Tibial nerve (tissue), 4 donors: Measurements from ENCODE around the gene DRICH1. TPM values are rescaled to one million over a fixed set of nuclear protein-coding genes. Genes with fewer than 3 reads are reported as not detected.
"Not testable (repeated sequence)": the region's sequence is repeated elsewhere in the genome, so short reads cannot be mapped to it uniquely, and the experiment has no call there.

Experiments used
- DNase-seq, 2 donors: peaks; one replicate each; pipeline ENCODE4 v3.0.0-alpha.2; 2019; ENCODE audit warnings: low spot score in 2 of 2
- H3K27ac ChIP-seq, 4 donors: fragments of 200-600 bp; sonication (generic) in 3 of 4; one replicate each; pipeline ENCODE4 v1.5.1; 2017 to 2019; ENCODE audit warnings: mild to moderate bottlenecking in 1 of 4
- H3K27me3 ChIP-seq, 2 donors: fragments of 200-600 bp; sonication (generic) in 1 of 2; one replicate each; pipeline versions ENCODE4 v1.5.1 to v1.6.0; 2017 to 2019
- H3K36me3 ChIP-seq, 3 donors: fragments of 200-600 bp; sonication (generic); one replicate each; pipeline ENCODE4 v1.5.1; 2018 to 2019
- H3K4me1 ChIP-seq, 4 donors: fragments of 200-600 bp; sonication (generic) in 3 of 4; one replicate each; pipeline ENCODE4 v1.5.1; 2017 to 2019
- H3K4me3 ChIP-seq, 4 donors: fragments of 200-600 bp; sonication (generic) in 3 of 4; one replicate each; pipeline ENCODE4 v1.5.1; 2017 to 2019; ENCODE audit warnings: mild to moderate bottlenecking in 1 of 4, moderate library complexity in 1 of 4
- H3K9me3 ChIP-seq, 4 donors: fragments of 200-600 bp; sonication (generic) in 3 of 4; one replicate each; pipeline ENCODE4 v1.5.1; 2017 to 2019
- CTCF ChIP-seq, 5 experiments: fragments of 200-600 bp in 3 of 5; fragments of 450-650 bp in 2 of 5; sonication (generic) in 3 of 5; IDR thresholded peaks; one replicate each; pipeline ENCODE4 v1.5.1; 2016 to 2019; ENCODE audit warnings: antibody characterized with exemption in 5 of 5, mild to moderate bottlenecking in 3 of 5, moderate library complexity in 2 of 5
- EP300 ChIP-seq, 2 donors: sonication (generic); formaldehyde crosslinking; IDR thresholded peaks; one replicate each; pipeline ENCODE4 v1.6.1; 2017; ENCODE audit warnings: antibody characterized with exemption in 2 of 2, mild to moderate bottlenecking in 1 of 2
- POLR2A ChIP-seq, 2 donors: fragments of 450-650 bp; IDR thresholded peaks; one replicate each; pipeline ENCODE4 v1.6.1; 2017; ENCODE audit warnings: antibody characterized with exemption in 2 of 2, mild to moderate bottlenecking in 2 of 2, moderate library complexity in 2 of 2
- WGBS, 2 donors: methylation state at CpG; one replicate each; pipeline ENCODE4 v1.1.5; 2018; 5-methylcytosine and 5-hydroxymethylcytosine counted together
- total RNA-seq, 4 donors: library from RNA; depleted of rRNA; stranded (reverse); fragments of >200 nt; gene quantifications; one replicate each; pipeline ENCODE4 v1.1.0, GENCODE V29; 2016

Gene DRICH1
- total RNA-seq, 4 donors from 2014 or later, result 1.7 TPM; not detected in 3

- no peaks in the 10 kb centered on the region for H3K9me3 ChIP-seq
- H3K4me1 ChIP-seq, result peaks cover 0 to 5% (median 0%) of the 10 kb centered on the region in 4 donors
- WGBS, 2 donors, result 63 to 68% methylated on average over 12 to 13 of the region's 17 CpGs
- H3K27me3 ChIP-seq, result no peaks in the 10 kb centered on the region
- H3K36me3 ChIP-seq, result peaks cover 0 to 41% (median 0%) of the 10 kb centered on the region in 3 donors
- H3K4me3 ChIP-seq, result no peak overlapping the region
- TF ChIP-seq EP300 (IDR thresholded peaks at IDR 0.05), result no peak
- no peak for TF ChIP-seq CTCF (IDR thresholded peaks at IDR 0.05)
- no peak for TF ChIP-seq POLR2A (IDR thresholded peaks at IDR 0.05)
- no peak overlapping the region for H3K27ac ChIP-seq
- no peak for DNase-seq
Observed at GRCh38 chr22:23675502-23676415, 43.6 kb upstream of the DRICH1 start.

GRCh38 chr22:23674886-23675501 is 42.9 kb upstream of the DRICH1 start:
- not testable (repeated sequence) for H3K9me3 ChIP-seq, H3K4me1 ChIP-seq, H3K27me3 ChIP-seq, DNase-seq, H3K4me3 ChIP-seq, H3K27ac ChIP-seq
- H3K36me3 ChIP-seq, result peaks cover 0 to 41% (median 0%) of the 10 kb centered on the region in 3 donors
- WGBS, 2 donors, result 89 to 93% methylated on average over 6 of the region's 6 CpGs

GRCh38 chr22:23673826-23674690 is 41.9 kb upstream of the DRICH1 start:
- H3K27ac ChIP-seq, result no peak overlapping the region
- DNase-seq, result no peak
- TF ChIP-seq POLR2A (IDR thresholded peaks at IDR 0.05) (no peak), CTCF (IDR thresholded peaks at IDR 0.05) (no peak), EP300 (IDR thresholded peaks at IDR 0.05) (no peak)
- WGBS, 2 donors, result 72 to 83% methylated on average over 21 to 26 of the region's 26 CpGs
- H3K4me1 ChIP-seq, result peaks cover 0 to 5% (median 0%) of the 10 kb centered on the region in 4 donors
- H3K4me3 ChIP-seq, result no peak overlapping the region
- peaks cover 0 to 44% (median 0%) of the 10 kb centered on the region in 3 donors for H3K36me3 ChIP-seq
- H3K9me3 ChIP-seq, result no peaks in the 10 kb centered on the region
- H3K27me3 ChIP-seq, result no peaks in the 10 kb centered on the region

- H3K4me1 ChIP-seq, result peaks cover 0 to 5% (median 0%) of the 10 kb centered on the region in 4 donors
- H3K9me3 ChIP-seq, result no peaks in the 10 kb centered on the region
- peaks cover 0 to 44% (median 0%) of the 10 kb centered on the region in 3 donors for H3K36me3 ChIP-seq
- DNase-seq, result no peak
- no peak overlapping the region for H3K27ac ChIP-seq
- WGBS, 2 donors, result 81 to 87% methylated on average over 7 of the region's 7 CpGs
- no peaks in the 10 kb centered on the region for H3K27me3 ChIP-seq
- no peak for TF ChIP-seq POLR2A (IDR thresholded peaks at IDR 0.05)
- TF ChIP-seq CTCF (IDR thresholded peaks at IDR 0.05), result no peak
- no peak for TF ChIP-seq EP300 (IDR thresholded peaks at IDR 0.05)
- no peak overlapping the region for H3K4me3 ChIP-seq
Observed at GRCh38 chr22:23673050-23673620, 41.0 kb upstream of the DRICH1 start.

- H3K27me3 ChIP-seq, H3K27ac ChIP-seq, H3K4me1 ChIP-seq, H3K4me3 ChIP-seq, DNase-seq, H3K9me3 ChIP-seq: not testable (repeated sequence)
- H3K36me3 ChIP-seq, result peaks cover 0 to 43% (median 0%) of the 10 kb centered on the region in 3 donors
- 81 to 83% methylated on average over 8 of the region's 8 CpGs for WGBS, 2 donors
Observed at GRCh38 chr22:23672307-23673049, 40.4 kb upstream of the DRICH1 start.

- H3K36me3 ChIP-seq, result peaks cover 0 to 34% (median 0%) of the 10 kb centered on the region in 3 donors
Observed at GRCh38 chr22:23671387-23671786, 39.3 kb upstream of the DRICH1 start.

More at GRCh38 chr22:23671387-23671786, 39.3 kb upstream of the DRICH1 start:
- H3K4me1 ChIP-seq, H3K27ac ChIP-seq, H3K27me3 ChIP-seq, H3K9me3 ChIP-seq, H3K4me3 ChIP-seq, DNase-seq: not testable (repeated sequence)
- 0% methylated on average over 1 of the region's 4 CpGs; no CpG with 5 or more reads in 1 of the 2 donors for WGBS, 2 donors
